CD4-positive, alpha-beta T cell treated with Interleukin-4 for 1 hour (primary cell): ENCODE data around the gene SORCS2.

ENCODE experiments used
- DNase-seq, 2 donors: peaks; one replicate each; pipeline ENCODE4 v3.0.0-alpha.2; 2020 to 2022

Gene SORCS2

GRCh38 chr4:7539659-7540058 is 347.3 kb downstream of the SORCS2 start:
- DNase-seq: peak; percentile 76 to 77

GRCh38 chr4:7540206-7540605 is 347.9 kb downstream of the SORCS2 start:
- DNase-seq: no peak

- DNase-seq: no peak
Observed at GRCh38 chr4:7540654-7541413, 348.5 kb downstream of the SORCS2 start.

GRCh38 chr4:7541414-7541810 is 349.1 kb downstream of the SORCS2 start:
- DNase-seq: no peak

GRCh38 chr4:7542781-7543180 is 350.4 kb downstream of the SORCS2 start:
- no peak for DNase-seq

- no peak for DNase-seq
Observed at GRCh38 chr4:7546152-7546808, 353.9 kb downstream of the SORCS2 start.

- no peak for DNase-seq
Observed at GRCh38 chr4:7546809-7547367, 354.6 kb downstream of the SORCS2 start.

GRCh38 chr4:7547368-7548040 is 355.2 kb downstream of the SORCS2 start:
- DNase-seq: no peak

GRCh38 chr4:7549866-7550265 is 357.5 kb downstream of the SORCS2 start:
- DNase-seq: no peak

- no peak for DNase-seq
Observed at GRCh38 chr4:7552466-7552865, 360.1 kb downstream of the SORCS2 start.

- DNase-seq: no peak
Observed at GRCh38 chr4:7553280-7553679, 360.9 kb downstream of the SORCS2 start.

GRCh38 chr4:7554905-7555304 is 362.6 kb downstream of the SORCS2 start:
- no peak for DNase-seq

- DNase-seq: no peak
Observed at GRCh38 chr4:7556558-7556957, 364.2 kb downstream of the SORCS2 start.

- DNase-seq: no peak
Observed at GRCh38 chr4:7557456-7557855, 365.1 kb downstream of the SORCS2 start.

- DNase-seq: no peak
Observed at GRCh38 chr4:7558436-7558835, 366.1 kb downstream of the SORCS2 start.

GRCh38 chr4:7559316-7559715 is 367.0 kb downstream of the SORCS2 start:
- DNase-seq: no peak

GRCh38 chr4:7559741-7560395 is 367.5 kb downstream of the SORCS2 start:
- no peak for DNase-seq

GRCh38 chr4:7561557-7561956 is 369.2 kb downstream of the SORCS2 start:
- no peak for DNase-seq

GRCh38 chr4:7564242-7564641 is 371.9 kb downstream of the SORCS2 start:
- DNase-seq: no peak

- no peak for DNase-seq
Observed at GRCh38 chr4:7565483-7565882, 373.1 kb downstream of the SORCS2 start.

- no peak for DNase-seq
Observed at GRCh38 chr4:7569810-7570783, 377.8 kb downstream of the SORCS2 start.

GRCh38 chr4:7571001-7571400 is 378.7 kb downstream of the SORCS2 start:
- no peak for DNase-seq
